Loucy (cell line): ENCODE measurements around the gene SPIN1.

Source experiments
- CTCF ChIP-seq: fragments of 200-600 bp; sonication (generic); conservative IDR thresholded peaks from 2 replicates; pipeline ENCODE4 v1.5.1; 2014; ENCODE audit warnings: mild to moderate bottlenecking, antibody characterized with exemption, low read length
- EZH2phosphoT487 ChIP-seq: fragments of 200-600 bp; IDR thresholded peaks from 2 replicates; pipeline ENCODE4 v1.6.1; 2018; ENCODE audit warnings: antibody characterized with exemption, mild to moderate bottlenecking, moderate library complexity, borderline replicate concordance

- TF ChIP-seq CTCF, result no peak
- TF ChIP-seq EZH2phosphoT487, result no peak
Observed at GRCh38 chr9:88511906-88512305, 123.7 kb downstream of the SPIN1 start.
